Activated naive CD4-positive, alpha-beta T cell (primary cell): ENCODE data around the gene TAF1C.

ENCODE experiments used
- DNase-seq, 4 experiments: peaks; one replicate each; lab custom pipeline; 2025; lab: John Stamatoyannopoulos, UW

The TAF1C gene

DNA sequence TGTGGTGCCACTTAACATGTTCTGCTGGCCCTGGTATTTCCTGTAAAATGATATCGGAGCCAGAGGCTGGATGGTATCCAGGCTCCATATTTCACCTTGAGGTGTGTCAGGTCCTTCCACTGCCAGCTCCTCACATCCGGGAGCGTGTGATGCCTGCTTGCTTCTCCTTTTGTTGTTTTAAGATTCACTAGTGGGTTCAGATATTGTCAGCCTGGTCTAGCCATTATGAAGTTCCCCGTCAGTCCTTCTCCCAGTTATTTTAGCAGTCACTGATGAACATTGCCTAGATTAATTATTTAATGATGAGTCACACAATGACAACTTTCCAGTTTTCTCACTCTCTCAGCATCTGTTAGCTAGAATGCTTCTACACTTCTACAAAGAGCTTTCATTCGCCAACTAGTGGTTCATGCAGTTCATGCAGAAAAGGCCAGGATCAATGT, 30.5 kb downstream of the TAF1C start:
- DNase-seq = no peak

DNA sequence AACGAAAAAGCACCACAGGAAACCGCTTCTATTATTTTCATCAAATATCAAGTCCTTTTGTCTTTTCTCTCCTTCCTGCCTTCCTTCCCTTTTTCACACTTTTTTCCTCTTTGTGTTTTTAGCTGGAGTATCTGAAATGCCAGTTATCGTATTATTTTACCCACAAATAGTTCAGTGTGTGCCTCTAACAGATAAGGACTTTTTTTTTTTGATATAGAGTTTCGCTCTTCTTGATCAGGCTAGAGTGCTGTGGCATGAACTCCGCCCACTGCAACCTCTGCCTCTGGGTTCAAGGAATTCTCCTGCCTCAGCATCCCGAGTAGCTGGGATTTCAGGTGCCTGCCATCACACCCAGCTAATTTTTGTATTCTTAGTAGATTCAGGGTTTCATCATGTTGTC, 31.1 kb downstream of the TAF1C start:
- no peak for DNase-seq

DNA sequence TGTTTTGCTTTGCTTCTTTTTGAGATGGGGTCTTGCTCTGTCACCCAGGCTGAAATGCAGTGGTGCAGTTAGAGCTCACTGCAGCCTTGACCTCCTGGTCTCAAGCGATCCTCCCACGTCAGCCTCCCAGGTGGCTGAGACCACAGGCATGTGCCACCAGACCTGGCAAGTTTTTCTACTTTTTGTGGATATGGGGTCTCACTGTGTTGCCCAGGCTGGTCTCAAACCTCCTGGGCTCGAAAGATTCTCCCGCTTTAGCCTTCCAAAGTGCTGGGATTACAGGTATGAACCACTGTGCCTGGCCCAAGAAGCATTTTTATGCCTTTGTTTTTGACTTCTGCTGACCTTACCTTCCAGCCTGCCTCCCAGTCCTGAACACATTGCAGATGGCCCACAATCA, 31.6 kb downstream of the TAF1C start:
- no peak for DNase-seq

DNA sequence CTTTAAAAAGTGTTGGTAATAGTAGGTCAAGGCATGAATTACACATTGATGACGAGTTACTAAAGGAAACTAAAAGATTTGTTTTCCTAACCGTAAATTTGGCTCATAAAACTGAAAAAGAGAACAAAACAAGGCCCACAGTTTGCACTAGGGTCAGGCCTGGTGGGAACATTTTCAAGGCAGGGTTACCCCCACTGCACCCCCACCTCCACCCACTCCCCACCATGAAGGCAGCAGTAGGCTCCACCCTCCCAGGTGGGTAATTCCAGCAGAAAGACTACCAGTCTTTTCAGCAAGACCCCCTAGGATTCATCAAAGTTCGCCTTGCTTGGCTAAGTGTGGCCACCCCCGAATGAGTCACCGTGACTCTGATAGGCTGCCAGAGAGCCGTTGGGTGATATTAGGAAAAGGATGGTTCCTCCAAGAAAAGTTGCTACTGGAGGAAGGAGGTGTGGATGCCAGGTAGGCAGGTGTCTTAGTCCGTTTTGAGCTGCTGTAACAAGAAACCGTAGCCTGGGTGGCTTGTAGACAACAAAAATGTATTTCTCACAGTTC, 33.1 kb downstream of the TAF1C start:
- DNase-seq = no peak

DNA sequence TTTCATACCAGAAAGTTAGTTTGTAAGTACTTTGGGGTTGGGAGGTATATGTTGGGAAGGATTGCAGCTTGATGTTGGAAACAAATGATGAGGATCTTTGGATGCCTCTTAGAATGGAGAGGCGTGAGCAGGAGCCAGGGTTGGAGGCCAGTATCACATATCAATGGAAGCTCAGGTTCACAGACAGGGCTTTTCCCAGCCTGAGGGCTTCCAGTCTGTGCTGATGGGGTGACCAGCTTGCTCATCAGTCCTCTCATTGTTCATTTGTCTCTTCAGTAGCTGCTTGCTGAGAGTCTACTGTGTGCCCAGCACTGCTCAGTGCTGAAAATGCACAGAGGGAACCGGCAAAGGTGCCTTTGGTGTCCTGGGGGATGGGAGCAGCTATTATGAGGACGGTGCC, 35.9 kb downstream of the TAF1C start:
- DNase-seq = no peak

DNA sequence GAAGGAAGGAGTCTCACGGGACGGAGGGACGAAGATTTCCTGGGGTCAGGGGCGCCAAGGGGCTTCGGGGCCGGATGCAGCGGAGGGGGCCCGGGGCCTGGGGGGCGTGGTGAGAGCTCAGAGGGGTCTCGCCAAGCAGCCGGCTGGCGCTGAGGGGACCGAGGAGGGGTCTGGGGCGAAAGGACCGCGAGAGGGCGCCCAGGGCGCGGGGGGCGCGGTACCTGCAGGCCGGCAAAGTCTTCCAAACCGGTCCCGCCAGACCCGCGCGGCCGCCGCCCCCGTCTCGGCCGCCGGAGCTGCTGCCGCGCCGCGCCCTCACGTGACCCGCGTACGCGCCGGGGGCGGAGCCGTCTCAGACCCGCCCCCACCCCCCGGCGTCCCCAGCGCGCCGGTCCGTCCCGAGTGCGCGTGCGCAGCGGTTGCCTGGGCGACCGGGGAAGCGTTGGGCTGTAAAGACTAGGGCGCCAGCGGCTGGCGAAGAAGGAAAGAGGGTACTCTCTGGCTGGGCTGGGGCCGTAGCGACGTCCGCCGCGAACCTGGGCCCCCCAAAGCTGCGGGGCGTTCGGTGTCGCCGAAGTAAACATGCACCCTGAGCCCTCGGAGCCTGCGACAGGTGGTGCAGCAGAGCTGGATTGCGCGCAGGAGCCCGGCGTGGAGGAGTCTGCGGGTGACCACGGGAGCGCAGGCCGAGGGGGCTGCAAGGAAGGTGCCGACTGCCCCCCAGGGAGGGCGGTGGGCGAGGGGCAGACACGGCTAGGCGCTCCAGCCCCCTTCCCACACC, 41.8 kb downstream of the TAF1C start, which contains the start of the genes DNAAF1 and HSDL1:
DNAAF1 (plus strand) TSS at position 450 of the 781 bp plus-strand sequence; CDS start at position 583, 133 bp downstream.
HSDL1 (minus strand) TSS at position 319 of the 781 bp plus-strand sequence. CDS start 13,856 bp downstream, outside the sequence.
- peak; percentile 90 to 96 (median 92) for DNase-seq

DNA sequence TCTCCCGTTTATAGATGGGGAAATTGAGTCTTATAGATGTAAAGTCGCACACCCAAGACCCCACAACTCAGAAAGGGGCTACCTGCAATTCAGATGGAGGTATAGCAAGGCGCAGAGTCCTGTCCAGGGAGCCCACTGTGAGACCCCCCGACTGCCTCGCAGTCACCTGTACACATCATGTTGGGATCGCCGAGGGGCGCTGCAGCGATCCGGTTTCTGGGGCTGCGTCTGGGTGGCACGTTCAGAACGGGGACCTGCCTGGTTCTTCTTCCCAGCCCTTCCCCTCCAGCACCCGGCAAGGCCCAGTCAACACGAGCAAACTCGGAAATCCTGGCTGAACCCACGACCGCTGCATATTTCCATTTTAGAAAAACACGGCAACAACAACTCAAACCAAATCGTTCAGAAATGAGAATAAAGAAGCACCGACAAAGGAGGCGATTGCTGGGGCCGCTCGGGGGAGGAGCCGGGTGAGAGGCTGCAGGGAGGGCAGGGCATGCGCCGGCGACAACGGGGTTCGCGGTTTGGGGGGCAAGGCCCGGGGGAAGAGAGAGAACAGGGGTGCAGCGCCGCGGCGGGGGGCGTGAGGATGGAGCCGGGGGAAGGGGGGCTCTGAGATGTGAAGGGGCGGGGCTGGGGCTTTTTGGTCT, 42.5 kb downstream of the TAF1C start:
- DNase-seq = peak in 2 of 4 experiments; percentile 17 to 36

DNA sequence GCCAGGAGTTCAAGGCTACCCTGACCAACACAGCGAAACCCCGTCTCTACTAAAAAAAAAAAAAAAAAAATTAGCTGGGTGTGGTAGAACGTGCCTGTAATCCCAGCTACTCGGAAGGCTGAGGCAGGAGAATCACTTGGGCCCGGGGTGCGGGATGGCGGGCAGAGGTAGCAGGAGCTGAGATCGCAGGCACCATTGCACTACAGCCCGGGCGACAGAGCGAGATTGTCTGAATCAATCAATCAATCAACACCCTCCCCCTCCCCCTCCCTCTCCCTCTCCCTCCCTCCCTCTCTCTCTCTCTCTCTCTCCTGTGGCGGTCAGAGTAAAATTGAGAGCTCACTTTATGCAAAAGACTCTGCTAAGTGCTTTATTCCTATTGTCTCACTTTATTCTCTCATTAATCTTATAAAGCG, 43.1 kb downstream of the TAF1C start:
- DNase-seq = no peak

DNA sequence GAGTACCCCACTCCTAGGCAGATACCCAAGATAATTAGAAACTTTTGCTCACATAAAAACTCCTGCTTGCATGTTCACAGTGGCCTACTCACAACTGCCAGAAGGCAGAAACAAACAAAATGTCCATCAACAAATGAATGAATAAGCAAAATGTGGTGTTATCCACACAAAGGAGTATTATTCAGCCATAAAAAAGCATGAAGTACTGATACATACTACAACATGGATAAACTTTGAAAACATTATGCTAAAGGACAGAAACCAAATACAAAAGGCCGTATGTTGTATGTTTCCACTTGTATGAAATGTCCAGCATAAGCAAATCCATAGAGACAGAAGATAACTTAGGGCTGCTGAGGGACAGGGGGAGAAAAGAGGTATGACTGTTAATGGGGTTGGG, 43.8 kb downstream of the TAF1C start:
- DNase-seq = no peak

DNA sequence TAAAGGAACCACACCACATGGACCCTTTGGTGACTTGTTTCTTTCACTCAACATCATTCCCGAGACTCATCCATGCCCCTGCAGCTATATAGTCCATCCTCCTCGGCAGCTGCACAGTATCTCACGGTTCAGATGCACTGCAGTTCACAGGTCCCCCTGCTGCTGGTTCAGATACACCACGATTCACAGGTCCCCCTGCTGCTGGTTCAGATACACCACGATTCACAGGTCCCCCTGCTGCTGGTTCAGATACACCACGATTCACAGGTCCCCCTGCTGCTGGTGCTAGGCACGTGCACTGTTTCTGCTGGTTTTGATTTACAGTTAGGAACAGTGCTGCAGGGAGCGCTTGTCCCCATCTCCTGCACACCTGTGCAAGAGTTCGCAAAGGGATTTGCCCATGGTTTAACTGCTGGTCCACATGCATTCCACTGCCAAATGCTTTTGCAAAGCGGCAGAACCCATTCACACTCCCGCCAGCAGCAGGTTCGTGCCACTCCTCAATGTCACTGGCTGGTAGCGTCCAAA, 45.6 kb downstream of the TAF1C start:
- DNase-seq = no peak

DNA sequence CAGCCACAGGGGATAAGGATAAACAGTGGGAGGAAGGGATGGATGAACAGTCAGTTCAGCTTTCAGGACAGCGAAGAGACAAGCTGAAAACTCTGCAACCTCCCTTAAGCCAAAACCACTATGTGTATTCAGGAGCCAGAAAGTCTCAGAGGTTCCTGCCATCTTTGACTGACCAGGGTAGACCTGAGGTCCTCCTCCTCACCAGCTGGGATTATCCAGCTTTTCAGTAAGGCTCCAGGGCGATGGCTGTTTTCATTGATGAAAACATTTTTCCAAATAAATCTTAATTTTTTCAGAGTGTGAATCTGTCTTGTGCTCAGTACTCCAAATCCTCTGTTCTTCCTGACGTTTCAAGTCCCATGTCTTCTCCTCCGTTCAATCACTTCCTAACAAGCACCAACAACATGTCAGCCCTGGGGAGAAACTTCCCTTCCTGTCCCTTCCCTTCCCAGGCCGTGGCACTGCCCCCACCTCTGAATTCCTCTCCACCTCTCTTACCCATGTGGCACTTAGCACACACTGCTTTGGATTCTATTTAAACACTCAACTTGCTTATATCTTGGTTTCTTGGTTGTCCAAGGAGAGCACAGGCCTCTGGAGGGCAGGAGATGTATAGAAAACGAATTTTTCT, 47.1 kb downstream of the TAF1C start:
- no peak for DNase-seq

DNA sequence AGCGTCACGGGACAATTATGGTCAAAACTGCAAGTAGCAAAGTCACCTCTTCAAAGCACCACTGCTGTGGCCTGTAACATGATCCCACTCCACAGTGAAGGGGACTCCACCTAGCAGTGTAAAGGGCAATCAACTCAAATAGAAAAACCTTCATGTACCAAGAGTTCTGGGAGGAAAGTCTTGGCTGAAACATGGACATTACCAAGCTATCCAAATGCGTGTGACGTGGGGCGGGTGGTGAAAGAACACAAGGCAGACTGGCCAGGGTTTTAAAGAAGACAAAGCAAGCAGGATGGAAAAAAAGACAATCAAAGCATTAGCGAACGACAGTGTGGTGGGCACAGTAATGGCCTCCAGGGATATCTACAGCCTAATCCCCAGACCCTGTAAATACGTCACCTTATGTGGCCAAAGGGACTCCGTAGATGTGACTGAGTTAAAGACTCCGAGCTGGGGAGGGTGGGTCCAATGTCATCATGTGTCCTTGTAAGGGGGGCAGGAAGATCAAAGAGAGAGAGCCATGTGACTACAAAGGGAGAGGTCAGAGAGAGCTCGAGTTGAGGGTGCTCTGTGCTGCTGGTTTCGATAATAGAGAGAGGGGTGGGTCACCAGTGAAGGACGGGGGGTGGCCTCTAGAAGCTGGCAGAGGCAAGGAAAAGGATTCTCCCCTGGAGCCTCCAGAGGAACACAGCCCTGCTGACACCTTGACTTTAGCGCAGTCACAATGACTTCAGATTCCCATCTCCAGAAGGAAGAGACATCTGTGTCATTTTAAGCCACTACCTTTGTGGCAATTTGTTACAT, 47.8 kb downstream of the TAF1C start:
- DNase-seq = no peak

DNA sequence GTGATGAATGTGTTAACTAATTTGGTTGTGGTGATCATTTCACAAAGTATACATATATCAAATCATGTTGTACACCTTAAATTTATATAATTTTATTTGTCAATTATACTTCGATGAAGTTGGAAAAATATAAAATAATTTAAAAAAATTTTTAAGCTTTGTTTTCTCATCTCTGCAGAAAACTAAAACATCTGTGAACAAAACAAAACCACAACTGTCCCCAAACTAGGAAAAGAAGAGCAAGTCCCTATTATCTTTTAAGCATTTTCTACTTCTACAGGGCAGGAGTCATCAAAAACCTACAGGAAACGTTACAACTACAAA, 48.4 kb downstream of the TAF1C start:
- DNase-seq = no peak

DNA sequence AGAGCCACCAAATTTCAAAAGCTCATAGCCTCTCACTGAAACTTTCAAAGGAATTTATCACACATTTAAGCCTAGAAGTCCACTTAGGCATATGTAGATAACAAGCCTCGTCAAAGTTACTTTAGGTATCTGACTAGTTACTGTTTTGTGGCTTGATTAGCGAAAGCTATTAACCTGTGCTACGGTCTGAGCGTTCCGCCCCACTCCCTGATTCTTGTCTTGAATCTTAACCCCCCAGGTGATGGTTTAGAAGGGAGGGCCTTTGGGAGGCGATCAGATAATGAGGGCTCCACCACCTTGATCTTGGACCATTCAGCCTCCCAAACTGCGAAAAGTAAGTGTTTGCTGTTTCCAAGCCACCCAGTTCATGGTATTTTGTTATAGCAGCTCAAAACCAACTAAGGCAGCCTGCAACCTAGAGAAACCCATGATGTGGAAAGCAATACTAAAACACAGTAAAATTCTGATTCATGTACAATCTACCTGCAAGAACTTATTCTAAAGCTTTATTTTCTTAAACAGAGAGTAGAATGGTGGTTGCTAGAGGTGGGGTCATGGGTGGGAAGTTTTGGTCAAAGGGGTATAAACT, 49.0 kb downstream of the TAF1C start:
- DNase-seq = no peak

DNA sequence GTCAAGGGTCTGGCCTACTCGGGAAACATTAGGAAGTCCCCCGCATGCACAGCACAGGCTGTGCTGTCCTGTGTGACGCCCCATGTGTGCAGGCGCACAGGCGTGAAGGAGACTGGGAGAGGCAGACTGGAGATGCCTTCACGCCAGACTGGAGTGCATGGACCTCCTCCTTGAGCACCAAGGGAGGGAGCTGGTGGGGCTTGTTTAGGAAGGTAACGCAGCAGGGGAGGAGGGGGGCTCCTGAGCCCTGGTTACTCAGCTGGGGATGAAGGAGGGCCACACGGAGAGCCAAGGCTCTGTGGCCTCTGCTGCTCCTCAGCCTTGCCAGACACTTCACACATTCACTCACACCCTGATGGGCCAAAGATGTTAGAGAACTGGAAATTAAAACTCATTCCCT, 49.6 kb downstream of the TAF1C start:
- DNase-seq = no peak

DNA sequence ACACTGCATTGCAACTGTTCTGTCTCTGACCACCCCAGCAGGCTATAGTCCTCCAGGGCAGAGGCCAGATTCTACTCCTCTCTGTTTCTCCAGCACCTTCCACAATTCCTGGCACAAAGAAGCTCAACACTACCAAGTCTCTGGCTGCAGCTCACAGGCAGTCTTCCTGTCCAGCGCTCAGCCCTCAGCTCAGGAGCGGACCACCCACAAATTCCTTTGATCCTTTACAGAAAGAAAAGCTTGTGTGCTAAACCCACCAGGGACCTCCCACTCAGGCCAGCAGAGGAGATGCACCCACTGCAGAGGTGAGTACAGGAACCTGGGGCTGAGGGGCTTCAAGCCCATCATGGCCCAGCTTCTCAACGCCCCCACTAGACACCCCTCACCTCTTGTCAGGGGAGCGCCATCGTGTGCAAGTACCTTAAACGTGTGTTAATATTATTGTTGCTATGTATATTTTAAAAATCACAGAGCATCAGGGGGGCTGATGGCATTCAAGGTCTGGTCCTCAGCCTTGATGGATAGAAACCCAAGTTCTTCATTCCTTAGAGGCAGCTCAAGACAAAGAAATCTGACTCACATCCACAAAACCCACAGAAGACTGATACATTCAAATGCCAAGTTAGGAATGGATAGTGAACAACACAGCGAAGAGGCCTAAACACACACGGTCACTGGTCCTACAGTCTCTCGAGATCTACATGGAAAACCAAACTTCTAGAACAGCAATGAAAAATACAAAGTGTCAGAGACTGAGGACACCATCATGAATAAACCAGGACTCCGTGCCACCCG, 50.3 kb downstream of the TAF1C start:
- DNase-seq = no peak

DNA sequence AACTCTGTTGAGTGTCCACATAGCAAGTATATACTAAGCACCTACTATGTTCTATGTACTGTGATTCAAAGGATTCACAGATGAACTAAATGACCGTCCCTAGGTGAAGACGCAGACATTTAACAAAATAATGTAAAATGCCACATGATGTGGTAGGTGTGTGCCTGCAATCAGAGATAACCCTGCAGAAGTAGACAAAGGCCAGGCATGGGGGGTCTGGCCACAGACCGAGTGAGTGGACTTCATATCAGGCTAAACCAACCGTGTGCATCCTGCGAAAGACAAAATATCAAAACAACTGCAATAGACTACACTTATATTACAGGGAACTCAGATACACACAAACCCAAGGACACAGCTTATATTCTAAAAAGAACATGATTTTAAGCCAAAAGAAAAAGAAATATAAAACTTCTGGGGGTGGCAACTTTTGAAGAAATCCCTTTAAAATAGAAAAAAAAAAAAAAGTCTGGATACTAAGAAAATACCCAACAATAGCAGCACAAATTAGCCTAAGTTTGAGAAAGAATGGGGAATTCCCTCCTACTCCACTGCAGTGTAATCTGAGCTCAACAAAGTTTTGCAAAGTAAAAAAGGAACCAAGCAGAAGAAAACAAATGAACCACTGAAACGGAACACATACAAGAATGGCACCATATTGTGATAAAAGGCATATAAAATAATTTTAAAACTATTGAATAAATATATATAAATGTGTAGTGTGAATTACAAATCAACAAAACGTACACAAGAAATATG, 54.2 kb downstream of the TAF1C start:
- no peak for DNase-seq

DNA sequence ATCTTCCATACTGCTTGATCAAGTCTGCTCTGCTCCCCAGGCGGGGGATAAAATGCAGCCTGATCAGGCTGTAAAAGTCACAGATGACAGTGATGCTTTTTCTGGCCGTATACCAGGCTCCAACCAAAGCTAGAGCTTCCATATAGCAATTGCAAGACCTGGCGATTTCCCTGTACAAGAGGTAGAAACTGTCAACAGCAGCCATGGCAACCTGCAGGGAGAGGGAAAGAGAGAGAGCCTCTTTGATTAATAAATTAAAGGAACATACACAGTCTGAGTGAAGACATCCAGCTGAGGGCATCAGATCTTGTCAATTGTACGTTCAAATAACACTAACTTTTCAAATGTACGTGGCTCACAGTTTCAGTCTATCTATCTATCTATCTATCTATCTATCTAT, 55.7 kb downstream of the TAF1C start:
- DNase-seq = no peak
